ENCODE data around the gene MEGF11. TPM values are rescaled to one million over a fixed set of nuclear protein-coding genes. Genes with fewer than 3 reads are reported as not detected.

Gene MEGF11
- total RNA-seq, 1 experiment from 2014 or later = 2.3 TPM

DNA sequence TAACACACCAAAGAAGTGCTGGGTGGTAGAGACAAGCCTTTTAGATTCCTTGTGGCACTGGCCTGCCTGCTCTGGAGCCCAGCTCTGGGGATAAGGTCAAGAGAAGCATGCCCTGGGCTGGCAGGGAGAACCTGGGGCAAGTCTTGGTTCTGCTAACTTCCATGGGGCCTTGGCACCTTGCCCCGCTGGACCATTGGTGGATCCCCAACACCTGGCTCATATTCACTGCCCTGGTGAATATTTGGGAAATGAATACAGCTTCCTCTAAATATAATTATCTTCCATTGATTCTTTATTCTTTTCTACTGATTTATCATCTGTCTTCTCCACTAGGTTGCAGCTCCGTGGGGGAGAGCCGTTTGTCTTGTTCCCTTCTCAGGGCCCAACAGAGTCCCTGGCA is 294.7 kb downstream of the MEGF11 start:
- H3K79me2 ChIP-seq (ENCODE audit: insufficient read depth, low read length) = no peaks in the 10 kb centered on the region
- no peak overlapping the region for H2AFZ ChIP-seq (ENCODE audit: low read depth, low read length, poor library complexity, severe bottlenecking)
- H4K20me1 ChIP-seq (ENCODE audit: insufficient read depth) = no peaks in the 10 kb centered on the region
- no peak overlapping the region for H3K27ac ChIP-seq (ENCODE audit: low read depth, low read length)
- peaks cover 7 to 11% of the 10 kb centered on the region in 2 experiments for H3K4me1 ChIP-seq (ENCODE audit: control insufficient read depth in 1 of 2, insufficient read depth in 2 of 2, low read length in 2 of 2)
- DNase-seq (ENCODE audit: low read depth, low spot score) (no peak), ATAC-seq (no peak)
- POLR2A ChIA-PET = interaction anchor here (1.0 kb wide), 1 partner anchor 10 kb away, joined by 4 read pairs; no protein-coding TSS in a partner anchor
- RAD21 ChIA-PET (ENCODE audit: low non-redundant PET in 1 of 2, low total read pairs in 2 of 2, uncharacterized antibody in 2 of 2, unreplicated experiment in 2 of 2) = no interaction called here
- H3K27me3 ChIP-seq (ENCODE audit: insufficient read depth, low read length) = peaks cover 18% of the 10 kb centered on the region
- H3K36me3 ChIP-seq (ENCODE audit: control insufficient read depth in 1 of 2, insufficient read depth in 2 of 2, low read length in 2 of 2) = no peaks in the 10 kb centered on the region
- no TSS peak for BruUV-seq (replicated peaks)
- H3K9ac ChIP-seq (ENCODE audit: low read length) = no peak overlapping the region
- no peaks in the 10 kb centered on the region for H3K9me2 ChIP-seq (ENCODE audit: insufficient read depth)
- no peak for TF ChIP-seq CEBPB (IDR thresholded peaks at IDR 0.05; ENCODE audit: low read depth)
- TF ChIP-seq FOSL1 (IDR thresholded peaks at IDR 0.05; ENCODE audit: low read depth) = no peak
- no peak for TF ChIP-seq ZFX (IDR thresholded peaks at IDR 0.05)
- no peak for TF ChIP-seq POLR2AphosphoS5 (IDR thresholded peaks at IDR 0.05; ENCODE audit: low read depth, low read length)
- TF ChIP-seq, protein P1, sequence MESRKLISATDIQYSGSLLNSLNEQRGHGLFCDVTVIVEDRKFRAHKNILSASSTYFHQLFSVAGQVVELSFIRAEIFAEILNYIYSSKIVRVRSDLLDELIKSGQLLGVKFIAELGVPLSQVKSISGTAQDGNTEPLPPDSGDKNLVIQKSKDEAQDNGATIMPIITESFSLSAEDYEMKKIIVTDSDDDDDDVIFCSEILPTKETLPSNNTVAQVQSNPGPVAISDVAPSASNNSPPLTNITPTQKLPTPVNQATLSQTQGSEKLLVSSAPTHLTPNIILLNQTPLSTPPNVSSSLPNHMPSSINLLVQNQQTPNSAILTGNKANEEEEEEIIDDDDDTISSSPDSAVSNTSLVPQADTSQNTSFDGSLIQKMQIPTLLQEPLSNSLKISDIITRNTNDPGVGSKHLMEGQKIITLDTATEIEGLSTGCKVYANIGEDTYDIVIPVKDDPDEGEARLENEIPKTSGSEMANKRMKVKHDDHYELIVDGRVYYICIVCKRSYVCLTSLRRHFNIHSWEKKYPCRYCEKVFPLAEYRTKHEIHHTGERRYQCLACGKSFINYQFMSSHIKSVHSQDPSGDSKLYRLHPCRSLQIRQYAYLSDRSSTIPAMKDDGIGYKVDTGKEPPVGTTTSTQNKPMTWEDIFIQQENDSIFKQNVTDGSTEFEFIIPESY (IDR thresholded peaks at IDR 0.05; ENCODE audit: extremely low read depth, insufficient replicate concordance, low read length) = no peak
- TF ChIP-seq, protein P2, sequence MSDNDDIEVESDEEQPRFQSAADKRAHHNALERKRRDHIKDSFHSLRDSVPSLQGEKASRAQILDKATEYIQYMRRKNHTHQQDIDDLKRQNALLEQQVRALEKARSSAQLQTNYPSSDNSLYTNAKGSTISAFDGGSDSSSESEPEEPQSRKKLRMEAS (IDR thresholded peaks at IDR 0.05) = no peak
- TF ChIP-seq SRF (IDR thresholded peaks at IDR 0.05; ENCODE audit: low read depth) = no peak
- TF ChIP-seq ELF1 (IDR thresholded peaks at IDR 0.05; ENCODE audit: borderline replicate concordance, low read depth) = no peak
- no peak for TF ChIP-seq SP1 (IDR thresholded peaks at IDR 0.05; ENCODE audit: low read depth)
- TF ChIP-seq EGR1 (IDR thresholded peaks at IDR 0.05; ENCODE audit: low read depth) = no peak
- TF ChIP-seq, protein P3, sequence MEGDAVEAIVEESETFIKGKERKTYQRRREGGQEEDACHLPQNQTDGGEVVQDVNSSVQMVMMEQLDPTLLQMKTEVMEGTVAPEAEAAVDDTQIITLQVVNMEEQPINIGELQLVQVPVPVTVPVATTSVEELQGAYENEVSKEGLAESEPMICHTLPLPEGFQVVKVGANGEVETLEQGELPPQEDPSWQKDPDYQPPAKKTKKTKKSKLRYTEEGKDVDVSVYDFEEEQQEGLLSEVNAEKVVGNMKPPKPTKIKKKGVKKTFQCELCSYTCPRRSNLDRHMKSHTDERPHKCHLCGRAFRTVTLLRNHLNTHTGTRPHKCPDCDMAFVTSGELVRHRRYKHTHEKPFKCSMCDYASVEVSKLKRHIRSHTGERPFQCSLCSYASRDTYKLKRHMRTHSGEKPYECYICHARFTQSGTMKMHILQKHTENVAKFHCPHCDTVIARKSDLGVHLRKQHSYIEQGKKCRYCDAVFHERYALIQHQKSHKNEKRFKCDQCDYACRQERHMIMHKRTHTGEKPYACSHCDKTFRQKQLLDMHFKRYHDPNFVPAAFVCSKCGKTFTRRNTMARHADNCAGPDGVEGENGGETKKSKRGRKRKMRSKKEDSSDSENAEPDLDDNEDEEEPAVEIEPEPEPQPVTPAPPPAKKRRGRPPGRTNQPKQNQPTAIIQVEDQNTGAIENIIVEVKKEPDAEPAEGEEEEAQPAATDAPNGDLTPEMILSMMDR (IDR thresholded peaks at IDR 0.05 in 2 of 3, conservative IDR thresholded peaks at IDR 0.05 in 1 of 3; ENCODE audit: borderline replicate concordance in 1 of 3, insufficient read depth in 1 of 3, low read depth in 2 of 3, low read length in 2 of 3) = no peak
- TF ChIP-seq EZH2 (IDR thresholded peaks at IDR 0.05) = no peak
- no peak for TF ChIP-seq EZH2phosphoT487 (IDR thresholded peaks at IDR 0.05; ENCODE audit: borderline replicate concordance)
- TF ChIP-seq JUND (IDR thresholded peaks at IDR 0.05) = no peak
- TF ChIP-seq RAD21 (IDR thresholded peaks at IDR 0.05; ENCODE audit: low read depth) = no peak
- TF ChIP-seq CBX3 (IDR thresholded peaks at IDR 0.05; ENCODE audit: low read depth) = no peak
- TF ChIP-seq, protein P4, sequence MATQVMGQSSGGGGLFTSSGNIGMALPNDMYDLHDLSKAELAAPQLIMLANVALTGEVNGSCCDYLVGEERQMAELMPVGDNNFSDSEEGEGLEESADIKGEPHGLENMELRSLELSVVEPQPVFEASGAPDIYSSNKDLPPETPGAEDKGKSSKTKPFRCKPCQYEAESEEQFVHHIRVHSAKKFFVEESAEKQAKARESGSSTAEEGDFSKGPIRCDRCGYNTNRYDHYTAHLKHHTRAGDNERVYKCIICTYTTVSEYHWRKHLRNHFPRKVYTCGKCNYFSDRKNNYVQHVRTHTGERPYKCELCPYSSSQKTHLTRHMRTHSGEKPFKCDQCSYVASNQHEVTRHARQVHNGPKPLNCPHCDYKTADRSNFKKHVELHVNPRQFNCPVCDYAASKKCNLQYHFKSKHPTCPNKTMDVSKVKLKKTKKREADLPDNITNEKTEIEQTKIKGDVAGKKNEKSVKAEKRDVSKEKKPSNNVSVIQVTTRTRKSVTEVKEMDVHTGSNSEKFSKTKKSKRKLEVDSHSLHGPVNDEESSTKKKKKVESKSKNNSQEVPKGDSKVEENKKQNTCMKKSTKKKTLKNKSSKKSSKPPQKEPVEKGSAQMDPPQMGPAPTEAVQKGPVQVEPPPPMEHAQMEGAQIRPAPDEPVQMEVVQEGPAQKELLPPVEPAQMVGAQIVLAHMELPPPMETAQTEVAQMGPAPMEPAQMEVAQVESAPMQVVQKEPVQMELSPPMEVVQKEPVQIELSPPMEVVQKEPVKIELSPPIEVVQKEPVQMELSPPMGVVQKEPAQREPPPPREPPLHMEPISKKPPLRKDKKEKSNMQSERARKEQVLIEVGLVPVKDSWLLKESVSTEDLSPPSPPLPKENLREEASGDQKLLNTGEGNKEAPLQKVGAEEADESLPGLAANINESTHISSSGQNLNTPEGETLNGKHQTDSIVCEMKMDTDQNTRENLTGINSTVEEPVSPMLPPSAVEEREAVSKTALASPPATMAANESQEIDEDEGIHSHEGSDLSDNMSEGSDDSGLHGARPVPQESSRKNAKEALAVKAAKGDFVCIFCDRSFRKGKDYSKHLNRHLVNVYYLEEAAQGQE (IDR thresholded peaks at IDR 0.05; ENCODE audit: low read depth) = no peak
- no peak for TF ChIP-seq ZNF274 (IDR thresholded peaks at IDR 0.05; ENCODE audit: low read depth, low read length)
- H3K9me3 ChIP-seq (ENCODE audit: control insufficient read depth in 1 of 2, insufficient read depth in 1 of 2, low read depth in 1 of 2, low read length in 2 of 2) = no peaks in the 10 kb centered on the region
- H3K4me3 ChIP-seq (replicated peaks in 1 of 2; ENCODE audit: low read depth in 1 of 2, low read length in 2 of 2) = no peak overlapping the region
- CTCF ChIA-PET = no interaction called here
- intact Hi-C loops (cut with micrococcal nuclease) = loop anchor here (5.0 kb wide), 1 partner anchor 43 kb away; no protein-coding TSS in a partner anchor
- no peak overlapping the region for H3K4me2 ChIP-seq (ENCODE audit: low read length)
